Limb (tissue), 2 donors: ENCODE results near the gene MED26.
"Not testable (repeated sequence)": the region's sequence is repeated elsewhere in the genome, so short reads cannot be mapped to it uniquely, and the experiment has no call there.

Source experiments
- DNase-seq, 2 donors: peaks; one replicate each; pipeline ENCODE4 v3.0.0-alpha.2; 2016; ENCODE audit errors: extremely low spot score in 2 of 2

The MED26 gene

GRCh38 chr19:16628183-16628983 lies at the start of gene MED26:
TSS of gene MED26 (minus strand) at chr19:16628204. CDS start at chr19:16627943, 261 bp downstream.
- DNase-seq: peak; percentile 95 to 99

- DNase-seq: no peak
Observed at GRCh38 chr19:16677055-16677454, 49.1 kb upstream of the MED26 start.

- DNase-seq: no peak
Observed at GRCh38 chr19:16676101-16676798, 48.2 kb upstream of the MED26 start.

GRCh38 chr19:16673839-16674238 lies 45.8 kb upstream of the MED26 start:
- DNase-seq: not testable (repeated sequence)

GRCh38 chr19:16673231-16673630 lies 45.2 kb upstream of the MED26 start:
- DNase-seq: no peak

- peak; percentile 23 to 36 for DNase-seq
Observed at GRCh38 chr19:16671652-16672274, 43.8 kb upstream of the MED26 start.

- DNase-seq: no peak
Observed at GRCh38 chr19:16670291-16670690, 42.3 kb upstream of the MED26 start.

- not testable (repeated sequence) for DNase-seq
Observed at GRCh38 chr19:16668702-16669101, 40.7 kb upstream of the MED26 start.

GRCh38 chr19:16668176-16668575 lies 40.2 kb upstream of the MED26 start:
- DNase-seq: no peak

GRCh38 chr19:16661480-16662034 lies 33.6 kb upstream of the MED26 start:
- peak in 1 of 2 donors; percentile 55 for DNase-seq

GRCh38 chr19:16660763-16661479 lies 32.9 kb upstream of the MED26 start, which contains the start of gene TMEM38A:
TSS of gene TMEM38A (plus strand) at chr19:16661139. CDS start at chr19:16661218, 79 bp downstream.
- peak in 1 of 2 donors; percentile 66 for DNase-seq

- DNase-seq: peak; percentile 98
Observed at GRCh38 chr19:16659832-16660708, 32.1 kb upstream of the MED26 start, which contains the start of gene SMIM7. TSS of gene SMIM7 (minus strand) at chr19:16660144. CDS start at chr19:16660110, 34 bp downstream.

- DNase-seq: no peak
Observed at GRCh38 chr19:16659464-16659831, 31.4 kb upstream of the MED26 start.

- DNase-seq: no peak
Observed at GRCh38 chr19:16657384-16657783, 29.4 kb upstream of the MED26 start.

- no peak for DNase-seq
Observed at GRCh38 chr19:16655727-16656126, 27.7 kb upstream of the MED26 start.

- no peak for DNase-seq
Observed at GRCh38 chr19:16654627-16655026, 26.6 kb upstream of the MED26 start.

- DNase-seq: no peak
Observed at GRCh38 chr19:16654140-16654539, 26.1 kb upstream of the MED26 start.

GRCh38 chr19:16652854-16653253 lies 24.9 kb upstream of the MED26 start:
- no peak for DNase-seq

GRCh38 chr19:16651421-16652188 lies 23.6 kb upstream of the MED26 start:
- DNase-seq: not testable (repeated sequence)
